H9 (cell line): ENCODE results near the gene ODF2. TPM values are rescaled to one million over a fixed set of nuclear protein-coding genes. Genes with fewer than 3 reads are reported as not detected.

Experiments
- DNase-seq: peaks from one replicate; pipeline ENCODE4 v3.0.0-alpha.2; 2017
- H2AFZ ChIP-seq: one replicate; pipeline ENCODE4 v1.6.1; 2013; ENCODE audit warnings: mild to moderate bottlenecking, low read length, control low read depth, moderate library complexity
- H2AK5ac ChIP-seq: 2 replicates; pipeline ENCODE4 v1.6.1; 2013; ENCODE audit warnings: low read length, control low read depth, mixed read lengths; ENCODE audit not compliant: insufficient read length
- H2BK120ac ChIP-seq: one replicate; pipeline ENCODE4 v1.6.1; 2013; ENCODE audit warnings: low read depth, mild to moderate bottlenecking, low read length, control low read depth, inconsistent platforms; ENCODE audit not compliant: poor library complexity, severe bottlenecking
- H2BK12ac ChIP-seq: 2 replicates; pipeline ENCODE4 v1.6.1; 2013; ENCODE audit warnings: low read length, control low read depth, mixed read lengths, low read depth; ENCODE audit not compliant: insufficient read length
- H2BK15ac ChIP-seq: 2 replicates; pipeline ENCODE4 v1.6.1; 2013; ENCODE audit warnings: low read depth, low read length, control low read depth
- H2BK20ac ChIP-seq: one replicate; pipeline ENCODE4 v1.6.1; 2013; ENCODE audit warnings: low read depth, mild to moderate bottlenecking, low read length, control low read depth, inconsistent platforms; ENCODE audit not compliant: poor library complexity, severe bottlenecking
- H2BK5ac ChIP-seq: 2 replicates; pipeline ENCODE4 v1.6.1; 2013; ENCODE audit warnings: low read length, control low read depth, mixed read lengths; ENCODE audit not compliant: insufficient read length
- H3K14ac ChIP-seq: 2 replicates; pipeline ENCODE4 v1.6.1; 2013; ENCODE audit warnings: low read length, control low read depth; ENCODE audit not compliant: insufficient read depth
- H3K18ac ChIP-seq: 2 replicates; pipeline ENCODE4 v1.6.1; 2013; ENCODE audit warnings: low read depth, mild to moderate bottlenecking, mixed read lengths, low read length, control low read depth; ENCODE audit not compliant: insufficient read length
- H3K23ac ChIP-seq: 2 replicates; pipeline ENCODE4 v1.6.1; 2013; ENCODE audit warnings: low read length, control low read depth, mixed read lengths, low read depth; ENCODE audit not compliant: insufficient read length
- H3K23me2 ChIP-seq: 2 replicates; pipeline ENCODE4 v1.6.1; 2013; ENCODE audit warnings: low read depth, mild to moderate bottlenecking, mixed read lengths, low read length, control low read depth; ENCODE audit not compliant: insufficient read length, poor library complexity, severe bottlenecking
- H3K27ac ChIP-seq: 2 replicates; pipeline ENCODE4 v1.5.1; 2013; ENCODE audit warnings: low read length, control low read depth, mixed read lengths, low read depth; ENCODE audit not compliant: insufficient read length
- H3K27me3 ChIP-seq: 2 replicates; pipeline ENCODE4 v1.6.1; 2013; ENCODE audit warnings: low read length, control low read depth, inconsistent platforms; ENCODE audit not compliant: insufficient read depth
- H3K4ac ChIP-seq: 2 replicates; pipeline ENCODE4 v1.6.1; 2013; ENCODE audit warnings: low read depth, mild to moderate bottlenecking, control low read depth, inconsistent platforms, low read length, moderate library complexity
- H3K4me1 ChIP-seq: 2 replicates; pipeline ENCODE4 v1.6.1; 2013; ENCODE audit warnings: low read length, control low read depth, inconsistent platforms; ENCODE audit not compliant: insufficient read depth
- H3K4me2 ChIP-seq: 2 replicates; pipeline ENCODE4 v1.6.1; 2013; ENCODE audit warnings: low read length, control low read depth, mixed read lengths; ENCODE audit not compliant: insufficient read length, insufficient read depth
- H3K56ac ChIP-seq: 2 replicates; pipeline ENCODE4 v1.6.1; 2013; ENCODE audit warnings: low read depth, mild to moderate bottlenecking, mixed read lengths, low read length, control low read depth; ENCODE audit not compliant: insufficient read length
- H3K79me1 ChIP-seq: 2 replicates; pipeline ENCODE4 v1.6.1; 2013; ENCODE audit warnings: low read depth, mild to moderate bottlenecking, moderate library complexity, low read length, control low read depth, inconsistent platforms; ENCODE audit not compliant: insufficient read depth, poor library complexity, severe bottlenecking
- H3K79me2 ChIP-seq: 2 replicates; pipeline ENCODE4 v1.6.1; 2013; ENCODE audit warnings: low read length, control low read depth, inconsistent platforms; ENCODE audit not compliant: insufficient read depth
- H3K9ac ChIP-seq: 2 replicates; pipeline ENCODE4 v1.6.1; 2013; ENCODE audit warnings: low read length, control low read depth, mixed read lengths; ENCODE audit not compliant: insufficient read length; ENCODE audit errors: extremely low read depth
- H3K9me3 ChIP-seq: one replicate; pipeline ENCODE4 v1.6.1; 2013; ENCODE audit warnings: low read depth, low read length, inconsistent platforms; ENCODE audit not compliant: control insufficient read depth
- H3T11ph ChIP-seq: one replicate; pipeline ENCODE4 v1.6.1; 2013; ENCODE audit warnings: mild to moderate bottlenecking, low read length, control low read depth, inconsistent platforms
- H4K20me1 ChIP-seq: one replicate; pipeline ENCODE4 v1.6.1; 2013; ENCODE audit not compliant: control insufficient read depth, insufficient read length, insufficient read depth
- H4K5ac ChIP-seq: 2 replicates; pipeline ENCODE4 v1.6.1; 2013; ENCODE audit warnings: low read depth, mild to moderate bottlenecking, mixed read lengths, low read length, control low read depth; ENCODE audit not compliant: insufficient read length
- H4K8ac ChIP-seq: replicated peaks from 2 replicates; pipeline ENCODE4 v1.6.1; 2013; ENCODE audit warnings: low read length, control low read depth, mixed read lengths, low read depth; ENCODE audit not compliant: insufficient read length
- H4K91ac ChIP-seq: 2 replicates; pipeline ENCODE4 v1.6.1; 2013; ENCODE audit warnings: low read depth, mild to moderate bottlenecking, moderate library complexity, mixed read lengths, low read length, control low read depth; ENCODE audit not compliant: insufficient read length
- H3K27ac Mint-ChIP-seq, 3 experiments: 2 replicates in 2 of 3; 3 replicates in 1 of 3; pipeline ENCODE4 v1.8.0; 2020 to 2021; ENCODE audit warnings: mixed read lengths in 3 of 3, mild to moderate bottlenecking in 1 of 3, moderate library complexity in 1 of 3
- H3K27me3 Mint-ChIP-seq: 2 replicates; pipeline ENCODE4 v1.8.0; 2021; ENCODE audit warnings: low read depth, mild to moderate bottlenecking, moderate library complexity, mixed read lengths
- H3K36me3 Mint-ChIP-seq, 3 experiments: 2 replicates in 2 of 3; 3 replicates in 1 of 3; pipeline ENCODE4 v1.8.0; 2020 to 2021; ENCODE audit warnings: low read depth in 3 of 3, mixed read lengths in 3 of 3; ENCODE audit not compliant: insufficient read depth in 1 of 3
- H3K4me1 Mint-ChIP-seq, 2 experiments: 2 replicates each; pipeline ENCODE4 v1.8.0; 2020; ENCODE audit warnings: mixed read lengths in 2 of 2
- H3K4me3 Mint-ChIP-seq, 2 experiments: 2 replicates in 1 of 2; 3 replicates in 1 of 2; pipeline ENCODE4 v1.8.0; 2020 to 2021; ENCODE audit warnings: mild to moderate bottlenecking in 2 of 2, mixed read lengths in 2 of 2, moderate library complexity in 1 of 2
- H3K9me3 Mint-ChIP-seq, 2 experiments: 2 replicates in 1 of 2; 3 replicates in 1 of 2; pipeline ENCODE4 v1.8.0; 2020; ENCODE audit warnings: mild to moderate bottlenecking in 2 of 2, mixed read lengths in 2 of 2, moderate library complexity in 1 of 2
- WGBS: extraction: QIAGEN DNeasy Blood & Tissue Kit; methylation state at CpG from one replicate; pipeline ENCODE4 v1.1.7; 2013; ENCODE audit warnings: missing lambda C conversion rate, low lambda C conversion rate, mixed read lengths; ENCODE audit not compliant: insufficient read length; ENCODE audit errors: extremely low coverage; 5-methylcytosine and 5-hydroxymethylcytosine counted together
- total RNA-seq: library from RNA; stranded (reverse); gene quantifications from 2 replicates; pipeline ENCODE4 v1.2.1, GENCODE V29; 2021
- TF ChIP-seq, protein P1 (sequence below): fragments of 200-600 bp; sonication (generic); conservative IDR thresholded peaks from 3 replicates; pipeline ENCODE4 v1.8.0; 2021; ENCODE audit warnings: antibody characterized with exemption, mild to moderate bottlenecking

The ODF2 gene
- total RNA-seq, 1 experiment from 2014 or later, result 16.7 TPM

DNA sequence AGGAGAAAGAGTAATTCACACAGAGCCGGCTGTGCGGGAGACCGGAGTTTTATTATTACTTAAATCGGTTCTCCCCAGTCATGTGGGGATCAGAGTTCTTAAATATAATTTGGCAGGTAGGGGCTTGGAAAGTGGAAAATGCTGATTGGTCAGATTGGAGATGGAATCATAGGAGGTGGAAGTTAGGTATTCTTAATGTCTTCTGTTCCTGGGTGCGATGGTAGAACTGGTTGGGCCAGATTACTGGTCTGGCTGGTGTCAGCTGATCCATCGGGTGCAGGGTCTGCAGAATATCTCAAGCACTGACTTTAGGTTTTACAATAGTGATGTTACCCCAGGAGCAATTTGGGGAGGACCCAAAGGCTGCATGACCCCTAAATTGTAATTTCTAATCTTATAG is 39.8 kb upstream of the ODF2 start:
- Histone ChIP-seq H2AFZ (no peak overlapping the region), H4K91ac (no peak overlapping the region), H4K20me1 (no peaks in the 10 kb centered on the region), H3K4me2 (peak overlapping the region; percentile 18), H3K4ac (no peak overlapping the region), H3K79me2 (no peaks in the 10 kb centered on the region), H3K9ac (no peak overlapping the region), H3K79me1 (no peaks in the 10 kb centered on the region), H3K56ac (no peak overlapping the region), H4K8ac (no peak overlapping the region), H4K5ac (no peak overlapping the region), H3K23ac (no peak overlapping the region), H3K18ac (no peak overlapping the region), H3K23me2 (peaks cover 9% of the 10 kb centered on the region), H3K4me1 (peaks cover 3% of the 10 kb centered on the region), H3K27ac (no peak overlapping the region), H2BK20ac (no peak overlapping the region), H2AK5ac (no peak overlapping the region), H2BK12ac (no peak overlapping the region), H3K27me3 (peaks cover 23% of the 10 kb centered on the region; the same call in 1 of the 2 replicates), H2BK120ac (no peak overlapping the region), H3K9me3 (no peaks in the 10 kb centered on the region), H2BK5ac (no peak overlapping the region), H3T11ph (no peak overlapping the region), H3K14ac (no peak overlapping the region), H2BK15ac (no peak overlapping the region)
- Mint-ChIP-seq H3K27me3 (peaks cover 92% of the 10 kb centered on the region), H3K9me3 (peaks cover 0 to 6% of the 10 kb centered on the region in 2 experiments; a peak in 3 of 5 replicates), H3K4me3 (peak overlapping the region; percentile 12 to 22; a peak in 1 of 5 replicates), H3K36me3 (no peaks in the 10 kb centered on the region), H3K4me1 (peaks cover 26 to 33% of the 10 kb centered on the region in 2 experiments), H3K27ac (no peak overlapping the region)
- TF ChIP-seq, protein P1, sequence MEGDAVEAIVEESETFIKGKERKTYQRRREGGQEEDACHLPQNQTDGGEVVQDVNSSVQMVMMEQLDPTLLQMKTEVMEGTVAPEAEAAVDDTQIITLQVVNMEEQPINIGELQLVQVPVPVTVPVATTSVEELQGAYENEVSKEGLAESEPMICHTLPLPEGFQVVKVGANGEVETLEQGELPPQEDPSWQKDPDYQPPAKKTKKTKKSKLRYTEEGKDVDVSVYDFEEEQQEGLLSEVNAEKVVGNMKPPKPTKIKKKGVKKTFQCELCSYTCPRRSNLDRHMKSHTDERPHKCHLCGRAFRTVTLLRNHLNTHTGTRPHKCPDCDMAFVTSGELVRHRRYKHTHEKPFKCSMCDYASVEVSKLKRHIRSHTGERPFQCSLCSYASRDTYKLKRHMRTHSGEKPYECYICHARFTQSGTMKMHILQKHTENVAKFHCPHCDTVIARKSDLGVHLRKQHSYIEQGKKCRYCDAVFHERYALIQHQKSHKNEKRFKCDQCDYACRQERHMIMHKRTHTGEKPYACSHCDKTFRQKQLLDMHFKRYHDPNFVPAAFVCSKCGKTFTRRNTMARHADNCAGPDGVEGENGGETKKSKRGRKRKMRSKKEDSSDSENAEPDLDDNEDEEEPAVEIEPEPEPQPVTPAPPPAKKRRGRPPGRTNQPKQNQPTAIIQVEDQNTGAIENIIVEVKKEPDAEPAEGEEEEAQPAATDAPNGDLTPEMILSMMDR, result no peak
- no peak for DNase-seq
- no CpG with 5 or more reads among the region's 6 CpGs for WGBS
